DOHH2 (cell line): Measurements from ENCODE around the gene C3orf70.

Experiments
- EZH2phosphoT487 ChIP-seq: fragments of 200-600 bp; sonication (generic); IDR thresholded peaks from 2 replicates; pipeline ENCODE4 v1.6.1; 2017; ENCODE audit warnings: borderline replicate concordance, mild to moderate bottlenecking, antibody characterized with exemption, low read length, moderate library complexity, mixed read lengths
- TF ChIP-seq, protein P1 (sequence below): fragments of 200-600 bp; sonication (generic); IDR thresholded peaks from one replicate; pipeline ENCODE4 v1.5.1; 2014; ENCODE audit warnings: antibody characterized with exemption, mild to moderate bottlenecking, low read depth, low read length; ENCODE audit not compliant: poor library complexity, severe bottlenecking

DNA sequence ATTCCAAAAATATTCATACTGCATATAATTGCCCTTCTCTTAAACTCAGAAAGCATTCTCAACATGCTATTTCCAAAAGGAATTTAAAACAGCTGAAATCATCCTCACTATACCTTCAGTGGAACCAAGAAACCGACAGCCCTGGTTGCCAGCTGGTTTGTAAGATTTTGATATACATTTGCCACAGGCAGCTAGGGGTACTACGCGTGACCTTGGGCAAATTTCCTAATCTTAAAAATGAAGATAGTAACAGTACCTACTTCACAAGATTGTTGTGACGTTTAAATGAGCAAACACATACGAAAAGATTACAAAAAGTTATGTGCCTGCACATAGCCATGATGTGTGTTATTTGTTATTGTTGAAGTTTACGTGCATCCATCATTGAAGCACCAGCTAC is 7.3 kb downstream of the C3orf70 start:
- TF ChIP-seq, protein P1, sequence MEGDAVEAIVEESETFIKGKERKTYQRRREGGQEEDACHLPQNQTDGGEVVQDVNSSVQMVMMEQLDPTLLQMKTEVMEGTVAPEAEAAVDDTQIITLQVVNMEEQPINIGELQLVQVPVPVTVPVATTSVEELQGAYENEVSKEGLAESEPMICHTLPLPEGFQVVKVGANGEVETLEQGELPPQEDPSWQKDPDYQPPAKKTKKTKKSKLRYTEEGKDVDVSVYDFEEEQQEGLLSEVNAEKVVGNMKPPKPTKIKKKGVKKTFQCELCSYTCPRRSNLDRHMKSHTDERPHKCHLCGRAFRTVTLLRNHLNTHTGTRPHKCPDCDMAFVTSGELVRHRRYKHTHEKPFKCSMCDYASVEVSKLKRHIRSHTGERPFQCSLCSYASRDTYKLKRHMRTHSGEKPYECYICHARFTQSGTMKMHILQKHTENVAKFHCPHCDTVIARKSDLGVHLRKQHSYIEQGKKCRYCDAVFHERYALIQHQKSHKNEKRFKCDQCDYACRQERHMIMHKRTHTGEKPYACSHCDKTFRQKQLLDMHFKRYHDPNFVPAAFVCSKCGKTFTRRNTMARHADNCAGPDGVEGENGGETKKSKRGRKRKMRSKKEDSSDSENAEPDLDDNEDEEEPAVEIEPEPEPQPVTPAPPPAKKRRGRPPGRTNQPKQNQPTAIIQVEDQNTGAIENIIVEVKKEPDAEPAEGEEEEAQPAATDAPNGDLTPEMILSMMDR: no peak
- no peak for TF ChIP-seq EZH2phosphoT487
